ENCODE results near the gene FHL2.

FHL2 gene

GRCh38 chr2:105413206-105413605 lies 14.4 kb upstream of the FHL2 start:
- H3K27me3 ChIP-seq (ENCODE audit: control insufficient read depth, low read length): 0 out of 2 replicates have a peak, but pooled peaks cover 8% of the 10 kb centered on the region
- H4K20me1 ChIP-seq (ENCODE audit: control insufficient read depth, insufficient read depth, low read depth, low read length): no peaks in the 10 kb centered on the region
- TF ChIP-seq EZH2phosphoT487 (IDR thresholded peaks at IDR 0.05; ENCODE audit: borderline replicate concordance, low read length): no peak
- no peak for TF ChIP-seq CTCF (IDR thresholded peaks at IDR 0.05; ENCODE audit: low read depth, low read length, poor library complexity, severe bottlenecking)
- no peaks in the 10 kb centered on the region for H3K36me3 ChIP-seq (ENCODE audit: control insufficient read depth, low read length)
- H3F3A ChIP-seq (ENCODE audit: control insufficient read depth, insufficient read depth): no peaks in the 10 kb centered on the region
- H3K4me3 ChIP-seq (ENCODE audit: low read length): peak overlapping the region; percentile 31; the same call in 1 of the 2 replicates
- H3K4me1 ChIP-seq (ENCODE audit: control insufficient read depth, low read length): peaks cover 6% of the 10 kb centered on the region
- H3K79me2 ChIP-seq (ENCODE audit: control insufficient read depth, low read length): no peaks in the 10 kb centered on the region
- peak overlapping the region; percentile 43 for H3K4me2 ChIP-seq (ENCODE audit: low read length)
- H3K9me3 ChIP-seq (ENCODE audit: control insufficient read depth, insufficient read depth, low read length): no peaks in the 10 kb centered on the region
- no peaks in the 10 kb centered on the region for H3K9me2 ChIP-seq (replicated peaks; ENCODE audit: control insufficient read depth, low read length)
- H3K27ac ChIP-seq (ENCODE audit: low read depth, low read length): no peak overlapping the region

- Histone ChIP-seq H4K20me1 (ENCODE audit: control insufficient read depth, insufficient read depth, low read depth, low read length) (no peaks in the 10 kb centered on the region), H3K4me1 (ENCODE audit: control insufficient read depth, low read length) (peaks cover 6% of the 10 kb centered on the region), H3K36me3 (ENCODE audit: control insufficient read depth, low read length) (no peaks in the 10 kb centered on the region), H3K4me3 (ENCODE audit: low read length) (0 out of 2 replicates have a peak overlapping the region, but pooled peaks have one; percentile 31), H3K27me3 (ENCODE audit: control insufficient read depth, low read length) (peaks cover 10% of the 10 kb centered on the region; the same call in 1 of the 2 replicates), H3K9me3 (ENCODE audit: control insufficient read depth, insufficient read depth, low read length) (no peaks in the 10 kb centered on the region), H3K9me2 (replicated peaks; ENCODE audit: control insufficient read depth, low read length) (no peaks in the 10 kb centered on the region), H3F3A (ENCODE audit: control insufficient read depth, insufficient read depth) (no peaks in the 10 kb centered on the region), H3K27ac (ENCODE audit: low read depth, low read length) (no peak overlapping the region), H3K79me2 (ENCODE audit: control insufficient read depth, low read length) (no peaks in the 10 kb centered on the region), H3K4me2 (ENCODE audit: low read length) (peak overlapping the region; percentile 43)
- TF ChIP-seq CTCF (IDR thresholded peaks at IDR 0.05; ENCODE audit: low read depth, low read length, poor library complexity, severe bottlenecking) (no peak), EZH2phosphoT487 (IDR thresholded peaks at IDR 0.05; ENCODE audit: borderline replicate concordance, low read length) (no peak)
Measured at GRCh38 chr2:105412584-105412983, 13.7 kb upstream of the FHL2 start.

GRCh38 chr2:105411720-105412407 lies 13.0 kb upstream of the FHL2 start:
- H3K4me2 ChIP-seq (ENCODE audit: low read length): no peak overlapping the region
- H3K27ac ChIP-seq (ENCODE audit: low read depth, low read length): no peak overlapping the region
- TF ChIP-seq EZH2phosphoT487 (IDR thresholded peaks at IDR 0.05; ENCODE audit: borderline replicate concordance, low read length): no peak
- no peak overlapping the region for H3K4me3 ChIP-seq (ENCODE audit: low read length)
- no peaks in the 10 kb centered on the region for H4K20me1 ChIP-seq (ENCODE audit: control insufficient read depth, insufficient read depth, low read depth, low read length)
- no peaks in the 10 kb centered on the region for H3K9me3 ChIP-seq (ENCODE audit: control insufficient read depth, insufficient read depth, low read length)
- peaks cover 10% of the 10 kb centered on the region; the same call in 1 of the 2 replicates for H3K27me3 ChIP-seq (ENCODE audit: control insufficient read depth, low read length)
- H3K79me2 ChIP-seq (ENCODE audit: control insufficient read depth, low read length): no peaks in the 10 kb centered on the region
- H3F3A ChIP-seq (ENCODE audit: control insufficient read depth, insufficient read depth): no peaks in the 10 kb centered on the region
- H3K4me1 ChIP-seq (ENCODE audit: control insufficient read depth, low read length): peaks cover 6% of the 10 kb centered on the region
- H3K36me3 ChIP-seq (ENCODE audit: control insufficient read depth, low read length): no peaks in the 10 kb centered on the region
- H3K9me2 ChIP-seq (replicated peaks; ENCODE audit: control insufficient read depth, low read length): no peaks in the 10 kb centered on the region

- no peaks in the 10 kb centered on the region for H3K9me3 ChIP-seq (ENCODE audit: control insufficient read depth, insufficient read depth, low read length)
- no peak overlapping the region for H3K4me3 ChIP-seq (ENCODE audit: low read length)
- no peak overlapping the region for H3K27ac ChIP-seq (ENCODE audit: low read depth, low read length)
- peaks cover 13% of the 10 kb centered on the region; the same call in 1 of the 2 replicates for H3K27me3 ChIP-seq (ENCODE audit: control insufficient read depth, low read length)
- no peak overlapping the region for H3K4me2 ChIP-seq (ENCODE audit: low read length)
- H3F3A ChIP-seq (ENCODE audit: control insufficient read depth, insufficient read depth): no peaks in the 10 kb centered on the region
- peaks cover 6% of the 10 kb centered on the region for H3K4me1 ChIP-seq (ENCODE audit: control insufficient read depth, low read length)
- TF ChIP-seq EZH2phosphoT487 (IDR thresholded peaks at IDR 0.05; ENCODE audit: borderline replicate concordance, low read length) (no peak), CTCF (IDR thresholded peaks at IDR 0.05; ENCODE audit: low read depth, low read length, poor library complexity, severe bottlenecking) (no peak)
- no peaks in the 10 kb centered on the region for H3K36me3 ChIP-seq (ENCODE audit: control insufficient read depth, low read length)
- H3K9me2 ChIP-seq (replicated peaks; ENCODE audit: control insufficient read depth, low read length): no peaks in the 10 kb centered on the region
- H4K20me1 ChIP-seq (ENCODE audit: control insufficient read depth, insufficient read depth, low read depth, low read length): no peaks in the 10 kb centered on the region
- H3K79me2 ChIP-seq (ENCODE audit: control insufficient read depth, low read length): no peaks in the 10 kb centered on the region
Measured at GRCh38 chr2:105410554-105410953, 11.7 kb upstream of the FHL2 start.

Measured in DOHH2 (cell line).